GM21526 (cell line): ENCODE measurements around the gene GRK5.

Experiments
- ATAC-seq: cut with Tn5 transposase; IDR thresholded peaks from one replicate; pipeline ENCODE4 v1.9.1; 2021; ENCODE audit warnings: moderate library complexity; ENCODE audit not compliant: unreplicated experiment, low FRiP score

The GRK5 gene

GRCh38 chr10:119290301-119291048 is 83.1 kb downstream of the GRK5 start:
- no peak for ATAC-seq

- no peak for ATAC-seq
Observed at GRCh38 chr10:119291223-119291900, 84.0 kb downstream of the GRK5 start.

- no peak for ATAC-seq
Observed at GRCh38 chr10:119292968-119293760, 85.8 kb downstream of the GRK5 start.

GRCh38 chr10:119296703-119297102 is 89.3 kb downstream of the GRK5 start:
- no peak for ATAC-seq

GRCh38 chr10:119297207-119297968 is 90.0 kb downstream of the GRK5 start:
- ATAC-seq: no peak

- ATAC-seq: no peak
Observed at GRCh38 chr10:119298810-119299209, 91.4 kb downstream of the GRK5 start.

- ATAC-seq: no peak
Observed at GRCh38 chr10:119299531-119299930, 92.2 kb downstream of the GRK5 start.

- no peak for ATAC-seq
Observed at GRCh38 chr10:119301397-119301796, 94.0 kb downstream of the GRK5 start.

GRCh38 chr10:119302172-119302571 is 94.8 kb downstream of the GRK5 start:
- ATAC-seq: no peak

- ATAC-seq: no peak
Observed at GRCh38 chr10:119302591-119303253, 95.4 kb downstream of the GRK5 start.

GRCh38 chr10:119303886-119304285 is 96.5 kb downstream of the GRK5 start:
- no peak for ATAC-seq

GRCh38 chr10:119304541-119304940 is 97.2 kb downstream of the GRK5 start:
- no peak for ATAC-seq

GRCh38 chr10:119305860-119306513 is 98.6 kb downstream of the GRK5 start:
- peak; percentile 40 for ATAC-seq

GRCh38 chr10:119306514-119306951 is 99.2 kb downstream of the GRK5 start:
- ATAC-seq: peak; percentile 76

- no peak for ATAC-seq
Observed at GRCh38 chr10:119306986-119307392, 99.6 kb downstream of the GRK5 start.

GRCh38 chr10:119308089-119308488 is 100.7 kb downstream of the GRK5 start:
- no peak for ATAC-seq

- no peak for ATAC-seq
Observed at GRCh38 chr10:119308551-119309422, 101.4 kb downstream of the GRK5 start.

GRCh38 chr10:119309423-119309770 is 102.0 kb downstream of the GRK5 start:
- ATAC-seq: peak; percentile 25

GRCh38 chr10:119310806-119311205 is 103.4 kb downstream of the GRK5 start:
- ATAC-seq: no peak
